NCI-H2196 (cell line): ENCODE measurements around the gene TCF12.
A peak's percentile ranks its signal among the peaks of the same experiment; 100 is the strongest.

Experiments
- DNase-seq: peaks from one replicate; lab custom pipeline; 2025; ENCODE audit not compliant: unreplicated experiment; lab: John Stamatoyannopoulos, UW

TCF12 gene

DNA sequence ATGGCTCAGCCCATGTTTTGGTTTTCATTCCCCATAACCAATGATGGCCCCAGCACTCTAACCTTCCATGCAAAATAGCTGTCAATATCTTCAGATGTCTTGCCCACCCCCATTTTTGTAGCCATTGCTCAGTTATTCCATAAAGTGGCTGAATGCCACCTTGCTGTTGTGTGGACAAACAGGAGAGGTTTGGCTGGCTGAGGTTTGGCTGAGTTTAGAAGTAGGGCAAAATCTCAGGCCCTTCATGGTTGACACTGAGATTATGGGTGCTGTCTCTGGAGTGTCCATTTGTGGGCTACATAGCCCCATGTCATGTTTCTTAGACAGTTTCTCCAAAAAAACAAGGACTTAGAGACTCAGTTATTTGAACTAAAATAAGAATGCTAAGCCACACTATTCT is 96.9 kb downstream of the TCF12 start:
- DNase-seq: no peak

- no peak for DNase-seq
Measured at GRCh38 chr15:57015897-57016296, 97.5 kb downstream of the TCF12 start.

GRCh38 chr15:57017024-57017423 is 98.6 kb downstream of the TCF12 start:
- DNase-seq: no peak

GRCh38 chr15:57018151-57018550 is 99.7 kb downstream of the TCF12 start:
- no peak for DNase-seq

DNA sequence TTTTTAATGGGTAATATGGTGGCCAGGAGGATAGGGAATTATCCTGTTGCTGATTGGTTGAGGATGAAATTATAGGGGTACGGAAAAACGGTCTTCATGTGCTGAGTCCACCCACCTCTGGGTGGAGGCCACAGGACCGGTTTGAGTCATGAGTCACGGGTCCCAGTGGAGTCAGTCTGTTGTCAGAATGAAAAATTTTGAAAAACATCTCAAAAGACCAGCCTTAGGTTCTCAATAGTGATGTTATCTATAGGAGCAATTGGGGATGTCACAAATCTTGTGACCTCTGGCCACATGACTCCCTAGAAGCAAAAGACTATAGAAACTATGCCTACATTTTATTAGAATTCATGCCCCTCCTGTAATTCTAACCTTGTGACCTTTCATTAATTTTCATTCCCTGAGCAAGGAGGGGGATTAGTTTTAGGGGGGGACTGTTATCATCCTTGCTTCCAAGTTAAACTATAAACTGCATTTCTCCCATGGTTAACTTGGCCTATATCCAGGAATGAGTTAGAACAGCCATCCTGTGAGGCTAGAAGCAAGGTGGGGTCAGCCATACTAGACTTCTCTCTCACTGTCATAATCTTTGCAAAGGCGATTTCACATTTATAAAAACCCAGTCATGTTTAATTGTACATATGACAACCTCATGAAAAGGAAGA is 101.2 kb downstream of the TCF12 start:
- DNase-seq: no peak

DNA sequence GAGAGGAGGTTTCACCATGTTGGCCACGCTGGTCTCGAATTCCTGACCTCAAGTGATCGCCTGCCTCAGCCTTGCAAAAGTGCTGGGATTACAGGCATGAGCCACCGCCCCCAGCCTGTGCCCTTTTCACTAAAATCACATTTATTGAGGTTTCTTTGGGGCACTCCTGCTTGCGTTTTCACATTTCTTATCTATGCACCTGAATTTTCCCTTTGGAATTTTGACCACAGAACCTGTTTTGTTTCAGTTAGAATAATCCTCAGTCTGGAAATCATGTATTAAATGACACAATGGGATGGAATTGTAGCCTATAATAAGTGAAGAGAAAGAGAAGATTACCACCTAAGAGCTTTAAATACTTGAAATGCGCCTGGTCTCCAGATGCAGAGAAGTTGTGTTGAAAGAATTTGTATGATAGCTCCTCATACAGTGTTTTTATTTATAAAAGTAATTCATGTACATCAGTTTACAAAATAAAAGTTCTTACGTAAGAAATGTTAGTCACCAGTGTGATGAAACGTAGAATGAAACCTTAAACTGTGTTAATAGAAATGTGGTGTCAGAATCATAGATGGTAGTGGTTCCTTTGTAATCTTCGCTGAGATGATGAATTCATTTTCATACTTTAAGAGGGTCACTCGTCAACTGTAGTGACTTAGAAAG is 107.0 kb downstream of the TCF12 start:
- no peak for DNase-seq

DNA sequence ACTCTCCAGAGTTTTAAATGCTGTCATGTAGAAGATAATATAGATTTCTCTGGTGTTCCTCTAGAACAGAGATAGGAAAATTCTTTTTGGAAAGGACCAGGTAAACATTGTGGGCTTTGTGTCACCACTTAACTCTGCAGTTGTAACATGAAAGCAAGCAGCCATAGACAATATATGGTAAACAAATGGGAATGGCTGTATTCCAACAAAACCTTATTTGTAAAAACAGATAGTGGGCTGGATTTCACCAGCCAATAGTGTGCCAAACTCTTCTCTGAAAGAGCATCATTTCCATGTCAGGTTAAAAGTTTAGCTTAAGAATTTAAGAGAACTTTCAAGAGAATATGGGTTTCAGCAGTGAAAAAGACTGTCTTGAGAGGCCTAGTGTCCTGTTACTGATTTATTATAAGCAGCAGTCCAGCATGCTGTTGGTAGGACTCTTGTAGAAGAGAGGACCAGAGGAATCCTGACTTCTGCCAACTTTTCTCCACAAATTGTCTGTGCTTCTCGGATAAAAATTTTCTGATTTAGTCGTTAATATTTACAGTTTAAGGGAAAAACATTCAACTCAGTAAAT is 107.7 kb downstream of the TCF12 start:
- peak; percentile 9 for DNase-seq

GRCh38 chr15:57027596-57027995 is 109.2 kb downstream of the TCF12 start:
- DNase-seq: no peak

GRCh38 chr15:57028176-57028575 is 109.7 kb downstream of the TCF12 start:
- no peak for DNase-seq

- no peak for DNase-seq
Measured at GRCh38 chr15:57030011-57030410, 111.6 kb downstream of the TCF12 start.

DNA sequence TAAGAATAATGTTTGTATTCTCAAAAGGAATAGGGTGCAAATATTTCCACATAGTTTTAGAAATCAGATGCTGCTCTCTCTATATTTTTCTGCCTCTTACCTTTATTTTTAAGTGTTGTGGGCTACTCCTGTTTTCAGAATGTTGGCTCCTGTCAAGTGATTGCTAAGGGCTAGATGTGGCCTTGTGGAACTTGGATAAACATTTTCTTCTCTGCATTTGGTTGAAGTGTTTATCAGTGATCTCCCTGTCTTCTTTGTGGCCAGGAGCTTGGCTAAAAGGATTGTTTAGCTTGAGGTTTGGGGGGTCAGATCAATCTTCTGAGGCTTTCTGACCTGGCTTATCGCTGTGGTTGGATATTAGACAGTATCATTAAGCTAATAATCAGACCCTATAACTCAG is 112.6 kb downstream of the TCF12 start:
- no peak for DNase-seq

GRCh38 chr15:57031605-57032004 is 113.2 kb downstream of the TCF12 start:
- no peak for DNase-seq

DNA sequence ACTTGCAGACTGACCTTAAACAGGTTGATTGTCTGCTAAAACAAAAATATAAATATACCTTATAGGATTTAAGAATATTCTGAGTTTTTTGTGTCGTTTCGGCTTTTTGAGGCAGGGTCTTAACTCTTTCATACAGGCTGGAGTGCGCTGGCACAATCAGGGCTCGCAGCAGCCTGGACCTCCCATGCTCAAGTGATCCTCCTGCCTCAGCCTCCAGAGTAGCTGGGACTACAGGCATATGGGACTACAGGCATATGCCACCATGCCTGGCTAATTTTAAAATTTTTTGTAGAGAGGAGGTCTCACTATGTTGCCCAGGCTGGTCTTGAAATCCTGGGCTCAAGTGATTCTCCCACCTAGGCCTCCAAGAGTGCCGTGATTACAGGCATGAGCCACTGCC is 113.9 kb downstream of the TCF12 start:
- no peak for DNase-seq

- no peak for DNase-seq
Measured at GRCh38 chr15:57033715-57034439, 115.4 kb downstream of the TCF12 start.

DNA sequence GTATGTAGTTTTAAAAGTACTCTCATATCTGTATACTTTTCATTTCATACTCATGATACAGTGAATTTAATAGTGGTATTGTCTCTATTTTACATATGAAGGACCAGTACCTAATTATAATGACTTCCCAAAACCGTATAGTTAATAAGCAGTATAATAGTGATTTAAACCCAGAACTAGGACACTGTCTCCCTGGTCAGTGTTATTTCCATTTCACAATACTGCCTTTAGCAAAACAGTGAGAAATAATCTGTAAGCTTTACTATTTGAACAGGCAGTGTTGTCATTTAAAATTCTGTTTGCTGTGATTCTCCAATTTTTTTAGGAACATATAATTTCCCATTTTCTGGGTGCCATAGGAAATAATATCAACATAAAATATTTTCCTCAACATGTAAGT is 116.2 kb downstream of the TCF12 start:
- no peak for DNase-seq

GRCh38 chr15:57035664-57036063 is 117.2 kb downstream of the TCF12 start:
- no peak for DNase-seq

DNA sequence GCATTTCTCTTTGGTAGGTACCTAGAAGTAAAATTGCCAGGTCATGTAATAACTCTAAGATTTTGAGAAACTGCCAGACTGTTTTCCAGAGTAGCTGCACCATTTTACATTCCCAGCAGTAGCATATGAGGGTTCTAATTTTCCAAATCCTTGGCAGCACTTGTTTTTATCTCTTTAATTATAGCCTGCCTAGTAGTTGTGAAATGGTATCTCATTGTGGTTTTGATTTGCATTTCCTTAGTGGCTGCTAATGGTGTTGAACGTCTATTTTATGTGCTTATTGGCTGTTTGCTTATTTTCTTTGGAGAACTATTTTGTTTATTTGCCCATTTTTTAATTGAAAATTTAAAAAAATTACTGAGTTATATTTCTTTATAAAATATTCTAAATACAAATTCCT is 117.9 kb downstream of the TCF12 start:
- no peak for DNase-seq

DNA sequence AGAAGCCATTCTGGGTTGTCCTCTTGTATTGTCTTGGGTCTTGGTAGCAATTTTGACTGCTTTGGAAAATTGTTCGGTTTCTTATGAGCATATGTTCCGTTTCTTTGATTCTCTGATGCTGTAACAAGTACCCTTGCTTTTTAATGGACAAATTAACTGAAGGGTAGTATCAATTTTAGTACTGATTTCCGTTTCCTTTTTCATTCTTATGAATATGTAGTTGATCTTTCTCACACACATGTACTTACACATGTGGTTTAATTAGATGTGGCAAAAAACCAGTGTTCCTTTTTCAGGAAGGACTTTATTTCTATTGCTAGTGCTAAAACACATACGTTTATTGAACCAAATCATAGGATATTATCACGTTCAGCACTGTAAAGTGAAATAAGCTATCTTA is 119.1 kb downstream of the TCF12 start:
- DNase-seq: no peak

DNA sequence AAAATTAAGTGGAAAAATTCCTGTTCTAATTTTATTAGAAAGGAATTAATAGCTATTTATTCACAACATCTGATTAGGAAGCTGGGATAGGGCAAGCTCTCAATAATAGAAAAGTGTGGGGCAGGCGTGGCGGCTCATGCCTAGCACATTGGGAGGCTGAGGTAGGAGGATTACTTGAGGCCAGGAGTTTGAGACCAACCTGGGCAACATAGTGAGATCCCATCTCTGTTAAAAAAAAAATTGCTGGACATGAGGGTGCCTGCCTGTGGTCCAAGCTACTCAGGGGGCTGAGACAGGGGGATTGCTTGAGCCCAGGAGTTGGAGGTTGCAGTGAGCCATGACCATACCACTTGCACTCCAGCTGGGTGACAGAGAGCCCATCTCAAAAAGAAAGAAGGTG is 119.6 kb downstream of the TCF12 start:
- no peak for DNase-seq

DNA sequence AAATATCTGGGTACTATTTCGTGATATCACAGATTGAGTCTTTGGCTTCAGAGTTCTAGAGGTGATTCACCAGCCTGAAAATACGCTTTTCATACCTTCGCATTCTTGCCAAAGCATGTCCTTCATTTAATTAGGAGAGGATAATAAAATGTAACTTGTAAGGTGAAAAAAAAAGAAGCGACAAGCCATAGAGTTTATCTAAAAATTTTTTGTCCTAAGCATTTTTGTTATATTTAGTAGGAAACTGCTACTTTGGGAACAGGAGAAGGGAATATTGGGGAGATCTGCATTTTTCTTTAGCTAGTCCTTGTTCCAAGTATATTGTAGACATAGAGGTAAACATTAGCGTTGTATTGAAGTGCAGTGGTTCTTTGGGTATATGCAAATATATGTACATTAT is 120.1 kb downstream of the TCF12 start:
- no peak for DNase-seq

DNA sequence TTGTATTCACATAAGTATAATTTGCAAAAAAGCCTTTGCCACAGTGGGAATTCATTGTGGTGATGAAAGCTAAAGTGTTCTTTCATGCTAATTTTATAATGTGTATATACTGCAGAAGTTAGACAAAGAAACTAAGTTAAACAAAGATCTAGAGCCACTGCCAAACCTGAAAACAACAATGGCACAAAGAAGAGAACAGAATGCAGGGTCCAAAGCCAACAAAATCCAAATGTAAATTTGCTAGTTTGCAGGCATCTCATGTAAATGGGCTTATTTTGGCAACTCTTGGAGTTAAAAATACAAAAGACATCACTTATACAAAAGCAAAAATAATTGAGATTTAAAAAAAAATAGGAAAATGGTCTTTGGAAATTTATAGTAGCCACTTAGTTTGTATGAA is 123.0 kb downstream of the TCF12 start:
- DNase-seq: no peak

GRCh38 chr15:57044072-57044702 is 125.7 kb downstream of the TCF12 start:
- DNase-seq: no peak
